ENCODE measurements around the gene LRRC25. TPM values are rescaled to one million over a fixed set of nuclear protein-coding genes. Genes with fewer than 3 reads are reported as not detected.

Gene LRRC25
- total RNA-seq (2022) (not detected in 2 replicates), Bru-seq, nascent RNA (percentile 11 among the genes with signal in this experiment), BruChase-seq, experiment 1, labeled RNA remaining after a 6-hour chase (not detected), BruChase-seq, experiment 2, labeled RNA remaining after a 2-hour chase (not detected)
- long read RNA-seq: 0 reads

GRCh38 chr19:18397242-18398202, at the start of gene LRRC25:
LRRC25 (minus strand) TSS chr19:18397622; CDS start chr19:18396963, 659 bp downstream.
- Mint-ChIP-seq H3K9me3 (ENCODE audit: unreplicated experiment) (no peaks in the 10 kb centered on the region), H3K27me3 (ENCODE audit: insufficient read depth, unreplicated experiment) (no peaks in the 10 kb centered on the region), H3K36me3 (ENCODE audit: insufficient read depth, unreplicated experiment) (no peaks in the 10 kb centered on the region), H3K27ac (ENCODE audit: low read depth, unreplicated experiment) (no peak within 1 kb of the TSS), H3K4me3 (ENCODE audit: unreplicated experiment) (no peak within 1 kb of the TSS), H3K4me1 (ENCODE audit: insufficient read depth, unreplicated experiment) (peaks cover 10% of the 10 kb centered on the region)
- intact Hi-C loops (cut with micrococcal nuclease): no loop called here
- CTCF ChIA-PET: interaction anchor here (0.7 to 1.6 kb wide), 5 partner anchors 9 to 69 kb away, joined by 3 to 10 read pairs (median 4); no protein-coding TSS in a partner anchor
- BruUV-seq (replicated peaks): no TSS peak
- DNase-seq (ENCODE audit: unreplicated experiment): no peak
- TF ChIP-seq CTCF (IDR thresholded peaks at IDR 0.05; ENCODE audit: unreplicated experiment): no peak
- POLR2A ChIA-PET: interaction anchor here (0.7 kb wide), 1 partner anchor 8 kb away, joined by 3 read pairs; no protein-coding TSS in a partner anchor

- Mint-ChIP-seq H3K4me1 (ENCODE audit: insufficient read depth, unreplicated experiment) (peaks cover 8% of the 10 kb centered on the region), H3K9me3 (ENCODE audit: unreplicated experiment) (peaks cover 8% of the 10 kb centered on the region), H3K27ac (ENCODE audit: low read depth, unreplicated experiment) (no peak overlapping the region), H3K4me3 (ENCODE audit: unreplicated experiment) (no peak overlapping the region), H3K27me3 (ENCODE audit: insufficient read depth, unreplicated experiment) (no peaks in the 10 kb centered on the region), H3K36me3 (ENCODE audit: insufficient read depth, unreplicated experiment) (peaks cover 61% of the 10 kb centered on the region)
- CTCF ChIA-PET: interaction anchor here (0.5 to 1.1 kb wide), 4 partner anchors 13 to 222 kb away, joined by 3 to 4 read pairs (median 3); no protein-coding TSS in a partner anchor
- BruUV-seq (replicated peaks): no TSS peak
- TF ChIP-seq CTCF (IDR thresholded peaks at IDR 0.05; ENCODE audit: unreplicated experiment): no peak
- DNase-seq (ENCODE audit: unreplicated experiment): no peak
- intact Hi-C loops (cut with micrococcal nuclease): no loop called here
- POLR2A ChIA-PET: interaction anchor here (0.6 kb wide), 1 partner anchor 110 kb away, joined by 4 read pairs; no protein-coding TSS in a partner anchor
Observed at GRCh38 chr19:18446811-18447359, 49.5 kb upstream of the LRRC25 start.

- CTCF ChIA-PET: interaction anchor here (0.5 to 1.1 kb wide), 3 partner anchors 23 to 223 kb away, joined by 3 to 4 read pairs (median 3); no protein-coding TSS in a partner anchor
- intact Hi-C loops (cut with micrococcal nuclease): no loop called here
- BruUV-seq (replicated peaks): no TSS peak
Observed at GRCh38 chr19:18446145-18446810, 48.9 kb upstream of the LRRC25 start.

More at GRCh38 chr19:18446145-18446810, 48.9 kb upstream of the LRRC25 start:
- DNase-seq (ENCODE audit: unreplicated experiment): no peak
- Mint-ChIP-seq H3K27ac (ENCODE audit: low read depth, unreplicated experiment) (no peak overlapping the region), H3K27me3 (ENCODE audit: insufficient read depth, unreplicated experiment) (no peaks in the 10 kb centered on the region), H3K4me3 (ENCODE audit: unreplicated experiment) (no peak overlapping the region), H3K9me3 (ENCODE audit: unreplicated experiment) (peaks cover 8% of the 10 kb centered on the region), H3K36me3 (ENCODE audit: insufficient read depth, unreplicated experiment) (peaks cover 61% of the 10 kb centered on the region), H3K4me1 (ENCODE audit: insufficient read depth, unreplicated experiment) (peaks cover 8% of the 10 kb centered on the region)
- POLR2A ChIA-PET: interaction anchor here (0.6 kb wide), 1 partner anchor 110 kb away, joined by 4 read pairs; no protein-coding TSS in a partner anchor
- TF ChIP-seq CTCF (IDR thresholded peaks at IDR 0.05; ENCODE audit: unreplicated experiment): no peak
